Small intestine (tissue), 4 donors: ENCODE data around the gene DCBLD2. TPM values are rescaled to one million over a fixed set of nuclear protein-coding genes. Genes with fewer than 3 reads are reported as not detected.

Source experiments
- polyA plus RNA-seq, 4 donors: library from polyadenylated mRNA; stranded (reverse) in 3 of 4; unstranded in 1 of 4; fragments of 200-250 nt in 3 of 4; fragments of 120-200 nt in 1 of 4; gene quantifications; one replicate each; pipeline versions ENCODE4 v1.2.1 to v1.2.3, GENCODE V29; 2013
- donor health status: healthy with polysubstance abuse.
- donor health status: Bipolar disorder and iron deficiency.
- donor health status: healthy.

DCBLD2 gene
- polyA plus RNA-seq, 4 donors, result 0.22 to 10.0 (median 2.0) TPM

Other genes with a start within 250 kb of the DCBLD2 start
- gene ST3GAL6, start 138.4 kb downstream of the DCBLD2 start, polyA plus RNA-seq, result 1 to 10 TPM in 3 of 4 donors, not detected in 1; 2.2 to 7.6 (median 3.2) TPM